ENCODE results near the gene UBQLN3. TPM values are rescaled to one million over a fixed set of nuclear protein-coding genes. Genes with fewer than 3 reads are reported as not detected.

The UBQLN3 gene
- total RNA-seq (2014; rRNA removed; shearing (Covaris generic)): not detected in 2 replicates

GRCh38 chr11:5509803-5510202 is at the start of gene UBQLN3:
TSS of gene UBQLN3 (minus strand) at chr11:5509957. CDS start at chr11:5509558, 399 bp downstream.
- no peak within 1 kb of the TSS for H3K4me3 ChIP-seq (ENCODE audit: insufficient read depth, low read depth, low read length)
- no peaks in the 10 kb centered on the region for H3K27me3 ChIP-seq (ENCODE audit: control insufficient read depth, insufficient read depth, low read length)
- no peaks in the 10 kb centered on the region for H3K36me3 ChIP-seq (replicated peaks; ENCODE audit: control insufficient read depth, insufficient read depth, low read length)
- no peak for DNase-seq

- Histone ChIP-seq H3K36me3 (replicated peaks; ENCODE audit: control insufficient read depth, insufficient read depth, low read length) (no peaks in the 10 kb centered on the region), H3K27me3 (ENCODE audit: control insufficient read depth, insufficient read depth, low read length) (no peaks in the 10 kb centered on the region), H3K4me3 (ENCODE audit: insufficient read depth, low read depth, low read length) (no peak overlapping the region)
- DNase-seq: no peak
These were observed 48.0 kb upstream of the UBQLN3 start for GRCh38 chr11:5557751-5558150.

GRCh38 chr11:5556596-5557188 is 46.9 kb upstream of the UBQLN3 start:
- H3K36me3 ChIP-seq (replicated peaks; ENCODE audit: control insufficient read depth, insufficient read depth, low read length): no peaks in the 10 kb centered on the region
- DNase-seq: no peak
- H3K27me3 ChIP-seq (ENCODE audit: control insufficient read depth, insufficient read depth, low read length): no peaks in the 10 kb centered on the region
- H3K4me3 ChIP-seq (ENCODE audit: insufficient read depth, low read depth, low read length): no peak overlapping the region

- Histone ChIP-seq H3K27me3 (ENCODE audit: control insufficient read depth, insufficient read depth, low read length) (no peaks in the 10 kb centered on the region), H3K4me3 (ENCODE audit: insufficient read depth, low read depth, low read length) (no peak overlapping the region), H3K36me3 (replicated peaks; ENCODE audit: control insufficient read depth, insufficient read depth, low read length) (no peaks in the 10 kb centered on the region)
- DNase-seq: no peak
These were observed 43.6 kb upstream of the UBQLN3 start for GRCh38 chr11:5553343-5553742.

- H3K36me3 ChIP-seq (replicated peaks; ENCODE audit: control insufficient read depth, insufficient read depth, low read length): no peaks in the 10 kb centered on the region
- H3K27me3 ChIP-seq (ENCODE audit: control insufficient read depth, insufficient read depth, low read length): no peaks in the 10 kb centered on the region
- no peak for DNase-seq
- no peak overlapping the region for H3K4me3 ChIP-seq (ENCODE audit: insufficient read depth, low read depth, low read length)
These were observed 40.8 kb upstream of the UBQLN3 start for GRCh38 chr11:5550440-5551095.

- Histone ChIP-seq H3K27me3 (ENCODE audit: control insufficient read depth, insufficient read depth, low read length) (no peaks in the 10 kb centered on the region), H3K4me3 (ENCODE audit: insufficient read depth, low read depth, low read length) (no peak within 1 kb of the TSS), H3K36me3 (replicated peaks; ENCODE audit: control insufficient read depth, insufficient read depth, low read length) (no peaks in the 10 kb centered on the region)
- DNase-seq: no peak
These were observed 38.7 kb upstream of the UBQLN3 start, which contains the start of gene OR52H1 for GRCh38 chr11:5548440-5548839. TSS of gene OR52H1 (minus strand) at chr11:5548540. CDS start at chr11:5545505, 3,035 bp downstream.

GRCh38 chr11:5547982-5548381 is 38.2 kb upstream of the UBQLN3 start:
- H3K36me3 ChIP-seq (replicated peaks; ENCODE audit: control insufficient read depth, insufficient read depth, low read length): no peaks in the 10 kb centered on the region
- H3K4me3 ChIP-seq (ENCODE audit: insufficient read depth, low read depth, low read length): no peak overlapping the region
- DNase-seq: no peak

GRCh38 chr11:5546457-5546856 is 36.7 kb upstream of the UBQLN3 start:
- H3K36me3 ChIP-seq (replicated peaks; ENCODE audit: control insufficient read depth, insufficient read depth, low read length): no peaks in the 10 kb centered on the region
- no peak for DNase-seq

More at GRCh38 chr11:5547982-5548381, 38.2 kb upstream of the UBQLN3 start:
- H3K27me3 ChIP-seq (ENCODE audit: control insufficient read depth, insufficient read depth, low read length): no peaks in the 10 kb centered on the region

GRCh38 chr11:5541427-5541826 is 31.7 kb upstream of the UBQLN3 start:
- H3K36me3 ChIP-seq (replicated peaks; ENCODE audit: control insufficient read depth, insufficient read depth, low read length): no peaks in the 10 kb centered on the region
- no peak for DNase-seq
- no peak overlapping the region for H3K4me3 ChIP-seq (ENCODE audit: insufficient read depth, low read depth, low read length)
- no peaks in the 10 kb centered on the region for H3K27me3 ChIP-seq (ENCODE audit: control insufficient read depth, insufficient read depth, low read length)

More at GRCh38 chr11:5546457-5546856, 36.7 kb upstream of the UBQLN3 start:
- Histone ChIP-seq H3K27me3 (ENCODE audit: control insufficient read depth, insufficient read depth, low read length) (no peaks in the 10 kb centered on the region), H3K4me3 (ENCODE audit: insufficient read depth, low read depth, low read length) (no peak overlapping the region)

- Histone ChIP-seq H3K36me3 (replicated peaks; ENCODE audit: control insufficient read depth, insufficient read depth, low read length) (no peaks in the 10 kb centered on the region), H3K4me3 (ENCODE audit: insufficient read depth, low read depth, low read length) (no peak overlapping the region), H3K27me3 (ENCODE audit: control insufficient read depth, insufficient read depth, low read length) (no peaks in the 10 kb centered on the region)
- DNase-seq: no peak
These were observed 26.7 kb upstream of the UBQLN3 start for GRCh38 chr11:5536482-5536881.

GRCh38 chr11:5534046-5534445 is 24.3 kb upstream of the UBQLN3 start:
- no peaks in the 10 kb centered on the region for H3K27me3 ChIP-seq (ENCODE audit: control insufficient read depth, insufficient read depth, low read length)
- DNase-seq: no peak

GRCh38 chr11:5531053-5531831 is 21.5 kb upstream of the UBQLN3 start:
- no peaks in the 10 kb centered on the region for H3K27me3 ChIP-seq (ENCODE audit: control insufficient read depth, insufficient read depth, low read length)

More at GRCh38 chr11:5534046-5534445, 24.3 kb upstream of the UBQLN3 start:
- H3K36me3 ChIP-seq (replicated peaks; ENCODE audit: control insufficient read depth, insufficient read depth, low read length): no peaks in the 10 kb centered on the region
- H3K4me3 ChIP-seq (ENCODE audit: insufficient read depth, low read depth, low read length): no peak overlapping the region

GRCh38 chr11:5528495-5528894 is 18.7 kb upstream of the UBQLN3 start:
- Histone ChIP-seq H3K27me3 (ENCODE audit: control insufficient read depth, insufficient read depth, low read length) (no peaks in the 10 kb centered on the region), H3K36me3 (replicated peaks; ENCODE audit: control insufficient read depth, insufficient read depth, low read length) (no peaks in the 10 kb centered on the region), H3K4me3 (ENCODE audit: insufficient read depth, low read depth, low read length) (no peak overlapping the region)
- no peak for DNase-seq

More at GRCh38 chr11:5531053-5531831, 21.5 kb upstream of the UBQLN3 start:
- DNase-seq: no peak
- no peak overlapping the region for H3K4me3 ChIP-seq (ENCODE audit: insufficient read depth, low read depth, low read length)
- H3K36me3 ChIP-seq (replicated peaks; ENCODE audit: control insufficient read depth, insufficient read depth, low read length): no peaks in the 10 kb centered on the region

- DNase-seq: no peak
These were observed 18.0 kb upstream of the UBQLN3 start for GRCh38 chr11:5527716-5528115.

GRCh38 chr11:5524756-5525155 is 15.0 kb upstream of the UBQLN3 start:
- Histone ChIP-seq H3K27me3 (ENCODE audit: control insufficient read depth, insufficient read depth, low read length) (no peaks in the 10 kb centered on the region), H3K4me3 (ENCODE audit: insufficient read depth, low read depth, low read length) (no peak overlapping the region), H3K36me3 (replicated peaks; ENCODE audit: control insufficient read depth, insufficient read depth, low read length) (no peaks in the 10 kb centered on the region)
- peak; percentile 8 for DNase-seq

More at GRCh38 chr11:5527716-5528115, 18.0 kb upstream of the UBQLN3 start:
- no peak overlapping the region for H3K4me3 ChIP-seq (ENCODE audit: insufficient read depth, low read depth, low read length)
- no peaks in the 10 kb centered on the region for H3K27me3 ChIP-seq (ENCODE audit: control insufficient read depth, insufficient read depth, low read length)
- H3K36me3 ChIP-seq (replicated peaks; ENCODE audit: control insufficient read depth, insufficient read depth, low read length): no peaks in the 10 kb centered on the region
